SW 1271 (cell line): ENCODE results near the gene CSRP1.

Source experiments
- DNase-seq, 2 experiments: peaks; one replicate each; lab custom pipeline; 2025; lab: John Stamatoyannopoulos, UW

Gene CSRP1

GRCh38 chr1:201454608-201455007, 52.3 kb downstream of the CSRP1 start:
- no peak for DNase-seq

GRCh38 chr1:201452866-201453265, 54.1 kb downstream of the CSRP1 start:
- DNase-seq, result no peak

GRCh38 chr1:201450721-201451291, 56.1 kb downstream of the CSRP1 start:
- no peak for DNase-seq

- DNase-seq, result no peak
These were observed 57.9 kb downstream of the CSRP1 start for GRCh38 chr1:201448990-201449389.

GRCh38 chr1:201447903-201448871, 58.7 kb downstream of the CSRP1 start:
- DNase-seq, result peak in 1 of 2 experiments; percentile 4

- no peak for DNase-seq
These were observed 61.6 kb downstream of the CSRP1 start for GRCh38 chr1:201445310-201445709.

- DNase-seq, result no peak
These were observed 62.1 kb downstream of the CSRP1 start for GRCh38 chr1:201444792-201445191.

GRCh38 chr1:201443747-201444146, 63.2 kb downstream of the CSRP1 start:
- no peak for DNase-seq

- DNase-seq, result no peak
These were observed 70.0 kb downstream of the CSRP1 start for GRCh38 chr1:201436969-201437368.

- DNase-seq, result no peak
These were observed 70.5 kb downstream of the CSRP1 start for GRCh38 chr1:201436393-201436792.

- DNase-seq, result no peak
These were observed 72.7 kb downstream of the CSRP1 start for GRCh38 chr1:201434266-201434665.

- DNase-seq, result no peak
These were observed 73.3 kb downstream of the CSRP1 start for GRCh38 chr1:201433609-201434008.
